ENCODE data around the gene OSBPL10. TPM values are rescaled to one million over a fixed set of nuclear protein-coding genes. Genes with fewer than 3 reads are reported as not detected.

Gene OSBPL10
- total and polyA plus RNA-seq, 2 experiments from 2014 or later, result 2.2 to 7.7 TPM

GRCh38 chr3:31829010-31829409 lies 152.1 kb downstream of the OSBPL10 start:
- DNase-seq (ENCODE audit: low read depth in 1 of 2, low spot score in 1 of 2), result no peak
- no peaks in the 10 kb centered on the region for H3K27me3 ChIP-seq
- H3K27ac ChIP-seq, result no peak overlapping the region
- no peaks in the 10 kb centered on the region for H3K36me3 ChIP-seq
- H3K4me1 ChIP-seq (ENCODE audit: low read depth), result no peaks in the 10 kb centered on the region
- TF ChIP-seq, protein P1, sequence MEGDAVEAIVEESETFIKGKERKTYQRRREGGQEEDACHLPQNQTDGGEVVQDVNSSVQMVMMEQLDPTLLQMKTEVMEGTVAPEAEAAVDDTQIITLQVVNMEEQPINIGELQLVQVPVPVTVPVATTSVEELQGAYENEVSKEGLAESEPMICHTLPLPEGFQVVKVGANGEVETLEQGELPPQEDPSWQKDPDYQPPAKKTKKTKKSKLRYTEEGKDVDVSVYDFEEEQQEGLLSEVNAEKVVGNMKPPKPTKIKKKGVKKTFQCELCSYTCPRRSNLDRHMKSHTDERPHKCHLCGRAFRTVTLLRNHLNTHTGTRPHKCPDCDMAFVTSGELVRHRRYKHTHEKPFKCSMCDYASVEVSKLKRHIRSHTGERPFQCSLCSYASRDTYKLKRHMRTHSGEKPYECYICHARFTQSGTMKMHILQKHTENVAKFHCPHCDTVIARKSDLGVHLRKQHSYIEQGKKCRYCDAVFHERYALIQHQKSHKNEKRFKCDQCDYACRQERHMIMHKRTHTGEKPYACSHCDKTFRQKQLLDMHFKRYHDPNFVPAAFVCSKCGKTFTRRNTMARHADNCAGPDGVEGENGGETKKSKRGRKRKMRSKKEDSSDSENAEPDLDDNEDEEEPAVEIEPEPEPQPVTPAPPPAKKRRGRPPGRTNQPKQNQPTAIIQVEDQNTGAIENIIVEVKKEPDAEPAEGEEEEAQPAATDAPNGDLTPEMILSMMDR (IDR thresholded peaks at IDR 0.05; ENCODE audit: low read depth, low read length), result no peak
- no peaks in the 10 kb centered on the region for H3K9me3 ChIP-seq (ENCODE audit: low read depth)
- H3K4me3 ChIP-seq, result no peak overlapping the region

DNA sequence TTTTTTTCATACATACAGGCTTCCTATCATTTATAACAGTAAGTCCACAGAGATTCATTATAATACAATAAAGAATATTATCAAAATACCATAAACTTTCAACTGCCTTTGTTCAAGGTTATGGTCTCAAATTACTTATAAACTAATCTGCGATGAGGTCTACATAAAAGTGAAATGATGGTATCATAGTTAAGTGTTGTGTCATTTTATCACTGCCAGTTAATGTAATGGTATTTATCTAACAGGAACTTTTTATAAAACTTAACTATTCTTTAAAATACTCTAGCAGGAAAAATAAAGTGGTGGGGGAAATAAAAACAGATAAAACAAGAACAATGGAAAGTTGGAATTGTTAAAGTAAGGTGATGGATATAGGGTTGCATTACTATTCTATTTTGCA lies 153.1 kb downstream of the OSBPL10 start:
- Histone ChIP-seq H3K36me3 (no peaks in the 10 kb centered on the region), H3K4me1 (ENCODE audit: low read depth) (no peaks in the 10 kb centered on the region), H3K27ac (no peak overlapping the region), H3K27me3 (no peaks in the 10 kb centered on the region), H3K9me3 (ENCODE audit: low read depth) (no peaks in the 10 kb centered on the region), H3K4me3 (no peak overlapping the region)
- DNase-seq (ENCODE audit: low read depth in 1 of 2, low spot score in 1 of 2), result no peak
- TF ChIP-seq, protein P1 (IDR thresholded peaks at IDR 0.05; ENCODE audit: low read depth, low read length), result no peak

- H3K9me3 ChIP-seq (ENCODE audit: low read depth), result no peaks in the 10 kb centered on the region
- no peak overlapping the region for H3K27ac ChIP-seq
- no peaks in the 10 kb centered on the region for H3K27me3 ChIP-seq
- no peak overlapping the region for H3K4me3 ChIP-seq
- H3K4me1 ChIP-seq (ENCODE audit: low read depth), result no peaks in the 10 kb centered on the region
- TF ChIP-seq, protein P1 (IDR thresholded peaks at IDR 0.05; ENCODE audit: low read depth, low read length), result no peak
- H3K36me3 ChIP-seq, result no peaks in the 10 kb centered on the region
- no peak for DNase-seq (ENCODE audit: low read depth in 1 of 2, low spot score in 1 of 2)
Observed at GRCh38 chr3:31823184-31823583, 157.9 kb downstream of the OSBPL10 start.

DNA sequence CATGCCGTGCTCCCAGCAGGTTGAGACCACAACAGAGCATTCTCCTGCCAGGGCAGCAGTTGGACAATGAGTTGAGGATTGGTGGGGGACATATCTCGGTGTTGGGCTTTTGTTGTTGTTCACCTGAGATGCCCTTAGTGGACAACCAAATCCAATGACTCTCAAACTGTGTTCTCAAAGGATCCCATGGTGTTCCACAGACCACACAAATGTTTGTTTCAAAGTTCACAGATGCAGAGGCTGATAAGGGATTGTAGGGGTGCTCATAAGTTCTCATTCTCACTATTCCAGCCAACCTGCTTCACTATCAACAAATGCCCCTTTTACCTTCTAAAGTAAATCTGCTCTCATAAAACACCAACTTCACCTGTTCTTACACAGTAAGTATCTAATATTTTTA lies 159.9 kb downstream of the OSBPL10 start:
- Histone ChIP-seq H3K4me1 (ENCODE audit: low read depth) (no peaks in the 10 kb centered on the region), H3K36me3 (no peaks in the 10 kb centered on the region), H3K27me3 (no peaks in the 10 kb centered on the region), H3K9me3 (ENCODE audit: low read depth) (no peaks in the 10 kb centered on the region), H3K27ac (no peak overlapping the region), H3K4me3 (no peak overlapping the region)
- DNase-seq (ENCODE audit: low read depth in 1 of 2, low spot score in 1 of 2), result no peak
- TF ChIP-seq, protein P1 (IDR thresholded peaks at IDR 0.05; ENCODE audit: low read depth, low read length), result no peak

- Histone ChIP-seq H3K27ac (no peak overlapping the region), H3K4me1 (ENCODE audit: low read depth) (peaks cover 11% of the 10 kb centered on the region), H3K36me3 (no peaks in the 10 kb centered on the region), H3K27me3 (no peaks in the 10 kb centered on the region), H3K9me3 (ENCODE audit: low read depth) (no peaks in the 10 kb centered on the region), H3K4me3 (no peak overlapping the region)
- DNase-seq (ENCODE audit: low read depth in 1 of 2, low spot score in 1 of 2), result no peak
- TF ChIP-seq, protein P1 (IDR thresholded peaks at IDR 0.05; ENCODE audit: low read depth, low read length), result no peak
Observed at GRCh38 chr3:31819441-31819840, 161.6 kb downstream of the OSBPL10 start.

All from cardiac muscle cell (in vitro differentiated cells and primary cell).